AG09309 (cell line): ENCODE results near the gene TMEM120B.
A peak's percentile ranks its signal among the peaks of the same experiment; 100 is the strongest.

Experiments used
- DNase-seq: peaks from one replicate; pipeline ENCODE4 v3.0.0-alpha.2; 2010; ENCODE audit warnings: low read depth
- H3K4me3 ChIP-seq: 2 replicates; pipeline ENCODE4 v1.5.1; 2011; ENCODE audit warnings: mild to moderate bottlenecking, low read depth, low read length, moderate library complexity; ENCODE audit not compliant: control insufficient read depth
- CTCF ChIP-seq: IDR thresholded peaks from 2 replicates; pipeline ENCODE4 v1.5.1; 2011; ENCODE audit warnings: mild to moderate bottlenecking, low read depth, low read length, inconsistent platforms; ENCODE audit not compliant: insufficient read depth, control insufficient read depth; ENCODE audit errors: missing control alignments

TMEM120B gene

GRCh38 chr12:121812921-121813896 lies 100.7 kb downstream of the TMEM120B start:
- no peak for DNase-seq
- TF ChIP-seq CTCF, result no peak
- peak overlapping the region; percentile 73 for H3K4me3 ChIP-seq

GRCh38 chr12:121813951-121814350 lies 101.4 kb downstream of the TMEM120B start:
- TF ChIP-seq CTCF, result no peak
- H3K4me3 ChIP-seq, result no peak overlapping the region
- DNase-seq, result no peak

GRCh38 chr12:121814429-121815119 lies 102.0 kb downstream of the TMEM120B start:
- no peak for DNase-seq
- no peak for TF ChIP-seq CTCF
- no peak overlapping the region for H3K4me3 ChIP-seq

GRCh38 chr12:121815263-121815662 lies 102.7 kb downstream of the TMEM120B start:
- no peak for TF ChIP-seq CTCF
- no peak overlapping the region for H3K4me3 ChIP-seq
- no peak for DNase-seq

GRCh38 chr12:121816925-121817647 lies 104.5 kb downstream of the TMEM120B start:
- no peak for DNase-seq
- no peak for TF ChIP-seq CTCF
- H3K4me3 ChIP-seq, result no peak overlapping the region

- no peak for TF ChIP-seq CTCF
- DNase-seq, result no peak
- H3K4me3 ChIP-seq, result no peak overlapping the region
Measured at GRCh38 chr12:121817648-121818043, 105.1 kb downstream of the TMEM120B start.
